Spleen (tissue), 11 donors: Measurements from ENCODE around the gene CCDC9. TPM values are rescaled to one million over a fixed set of nuclear protein-coding genes. Genes with fewer than 3 reads are reported as not detected.
"Not testable (repeated sequence)": the region's sequence is repeated elsewhere in the genome, so short reads cannot be mapped to it uniquely, and the experiment has no call there.

Experiments
- DNase-seq: peaks from one replicate; pipeline ENCODE4 v3.0.0-alpha.2; 2020
- H3K27ac ChIP-seq, 8 donors: fragments of 200-600 bp; sonication (generic) in 7 of 8; 1 replicate in 4 of 8; 2 replicates in 4 of 8; pipeline versions ENCODE4 v1.5.0 to v1.8.0; 2016 to 2021; ENCODE audit warnings: inconsistent platforms in 4 of 8, mild to moderate bottlenecking in 4 of 8, moderate library complexity in 1 of 8
- H3K27me3 ChIP-seq, 7 donors: fragments of 200-600 bp; sonication (generic) in 6 of 7; replicated peaks in 1 of 7; 1 replicate in 4 of 7; 2 replicates in 3 of 7; pipeline versions ENCODE4 v1.5.0 to v1.8.0; 2016 to 2021; ENCODE audit warnings: inconsistent platforms in 3 of 7, mild to moderate bottlenecking in 1 of 7
- H3K36me3 ChIP-seq, 6 donors: fragments of 200-600 bp; sonication (generic) in 5 of 6; 1 replicate in 4 of 6; 2 replicates in 2 of 6; pipeline versions ENCODE4 v1.5.0 to v1.8.0; 2016 to 2021; ENCODE audit warnings: inconsistent platforms in 2 of 6
- H3K4me1 ChIP-seq, 6 donors: fragments of 200-600 bp; sonication (generic) in 5 of 6; 1 replicate in 3 of 6; 2 replicates in 3 of 6; pipeline versions ENCODE4 v1.5.0 to v1.8.0; 2016 to 2021; ENCODE audit warnings: inconsistent platforms in 3 of 6
- H3K4me3 ChIP-seq, 8 donors: fragments of 200-600 bp; sonication (generic) in 7 of 8; 1 replicate in 4 of 8; 2 replicates in 4 of 8; pipeline versions ENCODE4 v1.5.0 to v1.8.0; 2016 to 2021; ENCODE audit warnings: inconsistent platforms in 4 of 8, mild to moderate bottlenecking in 4 of 8, moderate library complexity in 2 of 8
- H3K9me3 ChIP-seq, 8 donors: fragments of 200-600 bp; sonication (generic) in 7 of 8; 1 replicate in 4 of 8; 2 replicates in 4 of 8; pipeline versions ENCODE4 v1.5.0 to v1.8.0; 2016 to 2021; ENCODE audit warnings: inconsistent platforms in 4 of 8
- CTCF ChIP-seq, 11 experiments: fragments of 200-600 bp in 7 of 11; fragments of 450-650 bp in 4 of 11; sonication (generic) in 4 of 11; IDR thresholded peaks in 8 of 11; conservative IDR thresholded peaks in 3 of 11; 1 replicate in 7 of 11; 2 replicates in 4 of 11; pipeline versions ENCODE4 v1.4.0 to v1.8.0; 2016 to 2021; ENCODE audit warnings: antibody characterized with exemption in 11 of 11, inconsistent platforms in 4 of 11, mild to moderate bottlenecking in 1 of 11
- POLR2A ChIP-seq, 3 donors: fragments of 450-650 bp; IDR thresholded peaks; one replicate each; pipeline ENCODE4 v1.5.1; 2017; ENCODE audit warnings: antibody characterized with exemption in 3 of 3, mild to moderate bottlenecking in 1 of 3
- POLR2AphosphoS5 ChIP-seq, 3 donors: sonication (generic); formaldehyde crosslinking; IDR thresholded peaks; one replicate each; pipeline ENCODE4 v1.5.1; 2017; ENCODE audit warnings: antibody characterized with exemption in 3 of 3
- WGBS, 5 donors: extraction: QIAGEN DNeasy Blood & Tissue Kit in 3 of 5; methylation state at CpG; one replicate each; pipeline versions ENCODE4 v1.1.5 to v1.1.7; 2013 to 2018; 5-methylcytosine and 5-hydroxymethylcytosine counted together
- intact Hi-C: fragments of 100-400 bp; cut with DNase I; formaldehyde crosslinking; loops from one replicate; pipeline ENCODE4 v1.15.0; 2023; ENCODE audit warnings: low total_unique reads
- polyA plus RNA-seq, 3 donors: library from polyadenylated mRNA; stranded (reverse); fragments of 200-250 nt; gene quantifications; one replicate each; pipeline ENCODE4 v1.2.1, GENCODE V29; 2013
- total RNA-seq, 7 donors: library from RNA; depleted of rRNA in 3 of 7; stranded (reverse); fragments of >200 nt in 3 of 7; fragmentation: NEBNext Ultra II Directional in 4 of 7; extraction: Animal tissue kit (Norgen Biotek cat#: 25700) in 4 of 7; gene quantifications; one replicate each; pipeline versions ENCODE4 v1.1.0 to v1.2.1, GENCODE V29; 2016 to 2021
- donor health status: healthy with polysubstance abuse.
- donor health status: DM: no; HTN: no; CAD: no; lungs with moderate emphysema.
- donor health status: DM: no; HTN: no; CAD: no.
- donor health status: Bipolar disorder and iron deficiency.
- donor health status: healthy.
- donor health status: DM: no; HTN: no; CAD: no.
- donor health status: DM: yes; HTN: yes; CAD: no.

Gene CCDC9
- total and polyA plus RNA-seq, 10 donors = 11.0 to 43.0 (median 29.4) TPM

GRCh38 chr19:47283405-47284059 is 27.2 kb downstream of the CCDC9 start:
- Histone ChIP-seq H3K27me3 (no peaks in the 10 kb centered on the region), H3K4me3 (no peak overlapping the region), H3K4me1 (peaks cover 0 to 11% (median 5%) of the 10 kb centered on the region in 6 donors), H3K9me3 (no peaks in the 10 kb centered on the region), H3K27ac (no peak overlapping the region), H3K36me3 (no peaks in the 10 kb centered on the region)
- intact Hi-C loops = no loop called here
- WGBS, 5 donors = 60 to 72% (median 68%) methylated on average over 10 of the region's 10 CpGs
- TF ChIP-seq POLR2AphosphoS5 (IDR thresholded peaks at IDR 0.05) (no peak), CTCF (IDR thresholded peaks at IDR 0.05 in 8 of 11, conservative IDR thresholded peaks at IDR 0.05 in 3 of 11) (no peak), POLR2A (IDR thresholded peaks at IDR 0.05) (no peak)
- no peak for DNase-seq

GRCh38 chr19:47284324-47284899 is 28.1 kb downstream of the CCDC9 start:
- WGBS, 5 donors = 30 to 39% (median 37%) methylated on average over 9 of the region's 9 CpGs
- Histone ChIP-seq H3K9me3 (no peaks in the 10 kb centered on the region), H3K27ac (no peak overlapping the region), H3K4me3 (no peak overlapping the region), H3K27me3 (no peaks in the 10 kb centered on the region), H3K36me3 (no peaks in the 10 kb centered on the region), H3K4me1 (peaks cover 0 to 16% (median 7%) of the 10 kb centered on the region in 6 donors)
- intact Hi-C loops = no loop called here
- DNase-seq = no peak
- peak; percentile 56 to 91 (median 85) for TF ChIP-seq CTCF (IDR thresholded peaks at IDR 0.05 in 8 of 11, conservative IDR thresholded peaks at IDR 0.05 in 3 of 11)
- TF ChIP-seq POLR2A (IDR thresholded peaks at IDR 0.05) = no peak

- WGBS, 5 donors = 15 to 23% (median 21%) methylated on average over 12 of the region's 12 CpGs
- Histone ChIP-seq H3K27ac (no peak overlapping the region), H3K9me3 (no peaks in the 10 kb centered on the region), H3K27me3 (no peaks in the 10 kb centered on the region), H3K4me3 (no peak overlapping the region), H3K36me3 (peaks cover 0 to 4% (median 0%) of the 10 kb centered on the region in 6 donors), H3K4me1 (peaks cover 0 to 33% (median 6%) of the 10 kb centered on the region in 6 donors)
- TF ChIP-seq POLR2AphosphoS5 (IDR thresholded peaks at IDR 0.05) (no peak), CTCF (IDR thresholded peaks at IDR 0.05 in 8 of 11, conservative IDR thresholded peaks at IDR 0.05 in 3 of 11) (peak; percentile 60 to 91 (median 83))
- intact Hi-C loops = loop anchor here (5.0 to 10.0 kb wide), 2 partner anchors 96 to 409 kb away; no protein-coding TSS in a partner anchor
- peak; percentile 82 for DNase-seq
Observed at GRCh38 chr19:47296036-47296435, 39.7 kb downstream of the CCDC9 start.

- 89 to 94% (median 91%) methylated on average over 14 of the region's 14 CpGs for WGBS, 5 donors
- DNase-seq, H3K27ac ChIP-seq, H3K4me3 ChIP-seq, intact Hi-C loops, H3K9me3 ChIP-seq, H3K36me3 ChIP-seq: not testable (repeated sequence)
- peaks cover 0 to 13% (median 0%) of the 10 kb centered on the region in 7 donors for H3K27me3 ChIP-seq
- H3K4me1 ChIP-seq = peaks cover 0 to 50% (median 17%) of the 10 kb centered on the region in 6 donors
Observed at GRCh38 chr19:47300867-47301266, 44.5 kb downstream of the CCDC9 start.
